Fibroblast of pulmonary artery (primary cell): ENCODE measurements around the gene DDO.
A peak's percentile ranks its signal among the peaks of the same experiment; 100 is the strongest.

ENCODE experiments used
- DNase-seq: peaks from one replicate; pipeline ENCODE4 v3.0.0-alpha.2; 2010; ENCODE audit warnings: low read depth
- H3K4me3 ChIP-seq: replicated peaks from 2 replicates; pipeline ENCODE4 v1.5.1; 2011; ENCODE audit warnings: low read depth, mild to moderate bottlenecking, control low read depth, low read length, moderate library complexity
- CTCF ChIP-seq: IDR thresholded peaks from 2 replicates; pipeline ENCODE4 v1.5.1; 2011; ENCODE audit warnings: mild to moderate bottlenecking, control low read depth, low read length, inconsistent platforms; ENCODE audit errors: missing control alignments

DDO gene

DNA sequence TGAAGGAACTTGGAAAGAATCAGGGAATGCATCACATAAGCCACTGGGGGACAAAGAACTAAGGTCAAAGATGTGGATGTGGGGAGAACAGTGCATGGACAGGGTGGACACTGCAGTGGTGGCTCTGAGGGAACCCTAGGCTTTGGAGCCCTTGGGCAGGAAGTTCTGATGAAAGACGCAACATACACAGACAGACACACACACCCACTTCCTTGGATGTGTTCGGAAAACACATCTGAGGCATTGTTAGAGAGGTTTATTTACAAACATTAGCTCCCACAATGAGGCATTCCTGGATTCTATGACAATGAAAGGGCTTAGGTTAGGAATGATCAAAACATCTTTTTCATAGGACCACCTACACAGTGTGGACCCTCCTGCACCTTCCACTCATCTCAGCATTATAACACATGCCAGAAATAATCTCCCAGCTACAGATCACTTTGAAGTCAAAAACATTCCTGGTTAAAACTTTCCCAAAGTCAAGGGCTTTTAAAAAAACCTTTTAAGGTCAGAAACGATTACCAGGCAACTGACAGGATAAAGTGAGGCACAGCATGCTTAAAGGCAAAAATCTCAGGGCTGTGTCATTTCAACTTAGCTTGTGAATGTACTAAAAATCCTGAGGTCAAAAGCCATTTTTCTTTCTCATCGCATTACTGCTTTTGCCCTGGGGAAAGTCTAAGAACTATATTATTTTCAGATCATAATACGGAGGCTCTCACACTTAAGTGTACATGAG lies 50.8 kb downstream of the DDO start:
- no peak for TF ChIP-seq CTCF
- no peak for DNase-seq
- no peak overlapping the region for H3K4me3 ChIP-seq

- TF ChIP-seq CTCF = no peak
- H3K4me3 ChIP-seq = no peak overlapping the region
- no peak for DNase-seq
Observed at GRCh38 chr6:110363748-110364147, 51.6 kb downstream of the DDO start.

DNA sequence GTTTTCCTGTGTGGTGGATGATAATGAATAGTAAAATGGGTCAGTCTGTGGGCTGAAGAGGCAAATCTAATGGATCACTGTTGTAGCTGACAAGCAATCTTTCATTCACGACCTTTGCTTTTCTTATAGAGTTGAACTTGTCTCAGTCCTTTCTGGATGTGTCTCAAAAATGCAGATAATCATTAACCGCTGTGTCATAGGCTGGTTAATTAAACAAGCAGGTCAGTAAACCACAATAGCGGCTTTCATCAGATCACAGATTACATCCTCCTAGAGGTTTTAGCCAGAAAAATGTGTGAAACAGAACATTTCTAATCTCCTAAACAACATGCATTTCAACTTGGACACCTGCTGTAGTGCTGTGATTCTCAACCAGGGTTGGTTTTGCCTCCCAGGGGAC lies 54.7 kb downstream of the DDO start:
- no peak for DNase-seq
- no peak for TF ChIP-seq CTCF
- H3K4me3 ChIP-seq = no peak overlapping the region

DNA sequence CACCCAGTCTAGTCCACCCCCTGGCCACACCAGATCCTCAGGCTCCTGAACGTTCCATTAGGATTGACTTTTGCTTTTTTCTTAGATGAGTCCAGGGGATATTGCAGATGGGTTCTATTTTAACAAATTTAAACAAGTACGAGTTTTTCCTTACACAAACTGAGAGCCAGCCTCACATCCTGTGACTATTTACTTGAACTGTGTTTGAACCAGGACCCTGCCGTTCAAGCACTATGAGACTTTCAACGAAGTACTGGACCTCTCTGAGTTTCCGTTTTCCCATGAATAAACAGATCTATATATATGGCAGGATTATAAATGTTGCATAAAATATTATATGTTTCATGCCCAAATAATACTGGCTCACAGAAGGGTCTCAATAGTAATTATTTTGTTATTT lies 55.8 kb downstream of the DDO start:
- no peak for DNase-seq
- H3K4me3 ChIP-seq = no peak overlapping the region
- no peak for TF ChIP-seq CTCF

DNA sequence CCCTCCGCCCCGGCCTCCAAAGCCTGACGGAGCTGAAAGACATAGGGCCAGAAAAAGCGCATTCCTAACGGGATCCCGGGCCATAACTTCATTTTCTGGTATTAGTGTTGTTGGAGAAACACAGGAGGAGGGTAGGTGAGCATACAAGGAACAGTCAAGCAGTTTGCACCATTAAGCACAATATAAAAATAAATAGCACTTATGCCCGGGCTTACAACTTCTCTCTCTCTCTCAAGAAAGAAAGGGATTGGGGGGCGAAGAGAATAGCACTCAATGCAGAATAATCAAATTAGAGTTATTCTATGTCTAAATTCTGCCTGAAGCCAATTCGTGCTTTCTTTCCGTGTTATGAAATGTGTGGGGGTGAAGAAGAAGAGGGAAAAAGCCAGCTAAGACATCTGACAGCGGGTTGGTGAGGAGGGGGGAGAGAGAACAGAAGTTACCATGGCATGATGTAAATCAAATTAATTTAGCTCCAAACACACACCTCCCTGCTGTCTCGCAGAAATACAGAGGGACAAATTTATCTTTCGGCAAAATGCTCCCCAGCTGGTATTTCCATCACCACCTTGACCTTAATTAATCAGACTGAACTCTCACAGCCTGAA lies 56.7 kb downstream of the DDO start:
- TF ChIP-seq CTCF = no peak

GRCh38 chr6:110357664-110358552 lies 57.5 kb downstream of the DDO start, which contains the start of gene METTL24:
METTL24 (minus strand) TSS chr6:110358349; CDS start chr6:110358272, 77 bp downstream.
- H3K4me3 ChIP-seq = peak within 1 kb of the TSS; percentile 46
- peak; percentile 4 for DNase-seq
- no peak for TF ChIP-seq CTCF

More for the DNA sequence above, 56.7 kb downstream of the DDO start:
- H3K4me3 ChIP-seq = peak overlapping the region; percentile 29
- no peak for DNase-seq
